AG04449 (cell line): ENCODE measurements around the gene C19orf47.
"Not testable (repeated sequence)": the region's sequence is repeated elsewhere in the genome, so short reads cannot be mapped to it uniquely, and the experiment has no call there.

ENCODE experiments used
- CTCF ChIA-PET: fragments of 350-600 bp; formaldehyde crosslinking; extraction: SDS; loops from one replicate; lab custom pipeline; 2021; ENCODE audit warnings: antibody characterized with exemption; lab: Yijun Ruan, JAX
- POLR2A ChIA-PET: fragments of 400-600, 350-600 bp; formaldehyde crosslinking; extraction: SDS; loops from one replicate; lab custom pipeline; 2020; ENCODE audit warnings: antibody characterized with exemption, inconsistent platforms; lab: Yijun Ruan, JAX
- DNase-seq: peaks from one replicate; pipeline ENCODE4 v3.0.0-alpha.2; 2010; ENCODE audit warnings: low read depth, low spot score
- H3K4me3 ChIP-seq: 2 replicates; pipeline ENCODE4 v1.5.1; 2011; ENCODE audit warnings: low read depth, mild to moderate bottlenecking, control low read depth, low read length
- CTCF ChIP-seq: IDR thresholded peaks from one replicate; pipeline ENCODE4 v1.5.1; 2011; ENCODE audit warnings: mild to moderate bottlenecking, moderate library complexity, low read length, control low read depth, inconsistent platforms; ENCODE audit not compliant: insufficient read depth; ENCODE audit errors: missing control alignments

Gene C19orf47

GRCh38 chr19:40335855-40336600 is 12.2 kb downstream of the C19orf47 start:
- CTCF ChIA-PET = interaction anchor here (1.1 to 1.7 kb wide), 2 partner anchors 10 to 12 kb away, joined by 3 to 5 read pairs; partner anchors contain the start of genes C19orf47 and PLD3
- no peak overlapping the region for H3K4me3 ChIP-seq
- no peak for DNase-seq
- TF ChIP-seq CTCF = no peak
- POLR2A ChIA-PET = interaction anchor here (1.4 kb wide), 1 partner anchor 12 kb away, joined by 3 read pairs; the partner anchor contains the start of genes C19orf47 and PLD3

GRCh38 chr19:40335101-40335500 is 13.1 kb downstream of the C19orf47 start:
- ChIA-PET POLR2A (no interaction called here), CTCF (interaction anchor here (1.0 to 1.1 kb wide), 2 partner anchors 11 to 30 kb away, joined by 3 to 4 read pairs; no protein-coding TSS in a partner anchor)
- no peak overlapping the region for H3K4me3 ChIP-seq
- no peak for DNase-seq
- TF ChIP-seq CTCF = no peak

- POLR2A ChIA-PET, DNase-seq, H3K4me3 ChIP-seq: not testable (repeated sequence)
- CTCF ChIA-PET = interaction anchor here (0.6 to 0.8 kb wide), 2 partner anchors 27 to 131 kb away, joined by 3 to 4 read pairs; no protein-coding TSS in a partner anchor
Measured at GRCh38 chr19:40333083-40333482, 15.1 kb downstream of the C19orf47 start.

GRCh38 chr19:40332669-40333068 is 15.5 kb downstream of the C19orf47 start:
- TF ChIP-seq CTCF = no peak
- CTCF ChIA-PET = no interaction called here
- POLR2A ChIA-PET = no interaction called here
- no peak overlapping the region for H3K4me3 ChIP-seq
- DNase-seq = no peak

GRCh38 chr19:40331052-40331451 is 17.1 kb downstream of the C19orf47 start:
- no peak for TF ChIP-seq CTCF
- H3K4me3 ChIP-seq = no peak overlapping the region
- POLR2A ChIA-PET = no interaction called here
- no peak for DNase-seq
- CTCF ChIA-PET = interaction anchor here (1.1 to 3.5 kb wide), 3 partner anchors 26 to 304 kb away, joined by 3 to 15 read pairs (median 6); no protein-coding TSS in a partner anchor

GRCh38 chr19:40326201-40326600 is 22.0 kb downstream of the C19orf47 start:
- CTCF ChIA-PET = interaction anchor here (0.7 to 1.4 kb wide), 2 partner anchors 22 to 93 kb away, joined by 3 to 6 read pairs; no protein-coding TSS in a partner anchor
- TF ChIP-seq CTCF = no peak
- DNase-seq = no peak
- POLR2A ChIA-PET = no interaction called here
- H3K4me3 ChIP-seq = no peak overlapping the region
